ENCODE data around the gene MAG.

Gene MAG

DNA sequence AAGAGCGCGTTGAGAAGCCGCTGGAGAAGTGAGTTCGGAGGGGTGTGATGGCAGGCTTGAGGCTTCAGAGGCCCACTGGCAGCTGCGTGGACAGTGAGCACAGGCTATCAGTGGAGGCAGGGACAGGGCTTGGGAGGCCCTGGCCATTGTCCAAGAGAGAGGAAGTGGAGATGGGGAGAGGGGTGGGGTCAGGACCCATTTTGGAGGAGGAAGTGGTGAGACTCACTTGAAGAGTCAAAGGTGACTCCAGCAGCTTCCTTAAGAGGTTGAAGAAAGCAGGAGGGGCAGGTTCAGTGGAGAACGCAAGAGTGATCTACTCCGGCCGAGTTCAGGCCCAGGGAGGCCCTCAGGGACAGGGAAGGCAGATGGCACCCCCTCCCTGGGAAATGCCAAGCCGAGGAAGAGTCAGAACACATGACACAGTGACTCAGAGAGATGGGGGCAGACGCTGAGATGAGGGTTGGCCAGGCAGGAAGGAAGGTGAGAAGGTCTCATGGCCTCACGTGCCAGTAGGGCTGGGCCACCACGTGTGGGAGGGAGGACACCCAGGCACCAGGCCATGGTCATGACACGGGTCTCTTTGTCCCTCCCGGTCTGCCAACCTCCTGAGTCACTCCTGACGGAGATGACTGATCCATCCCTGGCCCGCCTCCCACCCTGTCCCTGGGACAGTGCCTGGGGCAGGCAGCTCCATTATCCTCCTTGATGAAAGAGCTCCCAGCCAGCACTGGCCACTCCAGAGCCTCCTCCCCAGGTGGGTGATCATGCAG is 26.9 kb downstream of the MAG start:
- no peak for DNase-seq (ENCODE audit: low spot score)

- no peak for DNase-seq (ENCODE audit: low spot score)
Observed at GRCh38 chr19:35320065-35320713, 28.2 kb downstream of the MAG start.

DNA sequence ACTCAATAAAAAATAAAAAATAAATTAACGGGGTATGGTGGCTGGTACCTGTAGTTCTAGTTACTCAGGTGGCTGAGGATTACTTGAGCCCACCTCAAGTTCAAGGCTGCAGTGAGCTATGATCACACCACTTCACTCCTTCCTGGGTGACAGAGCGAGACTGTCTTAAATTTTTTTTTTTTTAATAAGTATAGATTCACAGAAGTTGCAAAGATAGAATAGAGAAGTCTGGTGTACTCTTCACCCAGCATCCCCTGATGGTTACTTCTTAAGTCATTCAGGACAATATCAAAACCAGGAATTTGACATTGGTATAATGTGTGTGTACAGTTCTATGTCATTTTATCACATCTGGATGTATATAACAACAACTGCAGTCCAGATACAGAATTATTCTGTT is 29.3 kb downstream of the MAG start:
- DNase-seq (ENCODE audit: low spot score), result no peak

DNA sequence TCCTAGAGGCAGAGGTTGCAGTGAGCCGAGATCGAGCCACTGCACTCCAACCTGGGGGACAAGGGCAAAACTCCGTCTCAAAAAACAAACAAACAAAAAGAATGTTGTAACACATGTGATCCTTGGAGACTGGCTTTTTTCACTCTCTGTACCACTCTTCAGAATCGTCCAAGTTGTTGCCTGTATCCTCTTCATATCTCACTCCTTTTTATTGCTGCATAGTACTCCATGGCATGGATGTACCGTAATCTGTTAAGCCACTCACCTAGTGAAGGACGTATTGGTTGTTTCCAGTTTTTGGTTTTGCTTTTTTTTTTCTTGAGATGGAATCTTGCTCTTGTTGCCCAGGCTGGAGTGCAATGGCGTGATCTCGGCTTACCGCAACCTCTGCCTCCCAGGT is 30.1 kb downstream of the MAG start:
- no peak for DNase-seq (ENCODE audit: low spot score)

DNA sequence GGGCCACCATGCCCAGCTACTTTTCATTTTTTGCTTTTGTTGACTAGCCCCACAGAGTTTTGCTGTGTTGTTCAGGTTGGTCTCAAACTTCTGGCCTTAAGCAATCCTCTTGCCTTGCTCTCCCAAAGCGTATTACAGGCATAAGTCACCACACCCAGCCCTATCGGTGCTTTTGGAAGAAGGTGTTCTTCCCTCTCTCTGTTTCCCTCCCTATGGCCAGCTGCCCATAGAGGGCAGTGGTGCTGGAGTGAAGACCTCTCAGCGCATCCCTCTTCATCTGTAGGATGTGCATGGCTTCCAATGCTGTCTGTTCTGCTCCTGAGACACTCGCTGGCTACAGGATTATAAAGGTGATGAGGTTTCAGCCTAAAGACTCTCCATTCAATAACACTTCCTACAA is 35.7 kb downstream of the MAG start:
- DNase-seq (ENCODE audit: low spot score), result no peak

DNA sequence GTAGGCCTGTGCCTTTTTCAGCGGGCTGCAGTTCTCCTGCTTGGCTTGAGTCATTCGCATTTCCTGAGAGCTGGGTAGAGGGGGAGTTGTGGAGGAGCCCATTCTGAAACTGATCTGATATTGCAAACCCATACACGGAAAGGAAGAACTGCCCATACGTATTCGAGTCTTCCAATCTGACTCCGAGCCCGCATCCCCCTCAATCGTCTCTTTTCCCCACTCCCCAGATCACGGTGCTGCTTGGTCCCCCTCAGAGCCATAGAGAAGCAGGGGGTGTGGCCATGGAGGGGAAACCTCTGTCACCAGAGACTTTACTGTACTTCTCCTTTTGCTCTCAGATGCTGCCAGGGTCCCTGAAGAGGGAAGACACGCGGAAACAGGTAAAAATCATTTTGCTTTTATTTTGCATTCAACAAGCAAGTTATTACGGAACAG is 36.9 kb downstream of the MAG start, which contains the start of gene CD22:
Gene CD22, plus strand, starts transcription at position 337 of the 435 bp plus-strand sequence. CDS start 2,854 bp downstream, outside the sequence.
- no peak for DNase-seq (ENCODE audit: low spot score)

GRCh38 chr19:35329323-35329722 is 37.4 kb downstream of the MAG start:
- DNase-seq (ENCODE audit: low spot score), result no peak

- no peak for DNase-seq (ENCODE audit: low spot score)
Observed at GRCh38 chr19:35330475-35330874, 38.5 kb downstream of the MAG start.

DNA sequence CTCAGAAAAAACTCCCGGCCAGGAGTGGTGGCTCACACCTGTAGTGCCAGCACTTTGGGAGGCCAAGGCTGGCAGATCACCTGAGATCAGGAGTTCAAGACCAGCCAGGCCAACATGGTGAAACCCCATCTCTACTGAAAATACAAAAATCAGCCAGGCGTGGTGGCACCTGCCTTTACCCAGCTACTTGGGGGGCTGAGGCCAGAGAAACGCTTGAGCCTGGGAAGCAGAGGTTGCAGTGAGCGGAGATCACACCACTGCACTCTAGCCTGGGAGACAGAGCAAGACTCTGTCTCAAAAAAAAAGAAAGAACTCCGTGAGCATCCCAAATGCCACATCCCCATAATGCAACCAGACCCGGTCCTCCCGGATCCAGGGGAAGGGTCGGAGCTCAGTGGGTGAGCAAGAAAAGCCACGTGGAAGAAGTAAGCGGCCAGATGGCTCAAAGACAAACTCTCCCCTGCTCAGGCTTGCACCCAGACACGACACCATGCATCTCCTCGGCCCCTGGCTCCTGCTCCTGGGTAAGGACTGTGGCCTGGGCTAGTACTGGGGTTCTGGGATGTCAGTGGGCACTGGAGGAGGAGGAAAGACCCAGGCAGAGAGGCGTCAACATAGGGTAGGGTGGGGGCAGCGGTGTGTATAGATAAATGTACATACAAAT is 39.7 kb downstream of the MAG start:
- DNase-seq (ENCODE audit: low spot score), result no peak

GRCh38 chr19:35332817-35333216 is 40.9 kb downstream of the MAG start:
- DNase-seq (ENCODE audit: low spot score), result no peak

GRCh38 chr19:35334144-35334753 is 42.3 kb downstream of the MAG start:
- no peak for DNase-seq (ENCODE audit: low spot score)

- no peak for DNase-seq (ENCODE audit: low spot score)
Observed at GRCh38 chr19:35336166-35336955, 44.4 kb downstream of the MAG start.

DNA sequence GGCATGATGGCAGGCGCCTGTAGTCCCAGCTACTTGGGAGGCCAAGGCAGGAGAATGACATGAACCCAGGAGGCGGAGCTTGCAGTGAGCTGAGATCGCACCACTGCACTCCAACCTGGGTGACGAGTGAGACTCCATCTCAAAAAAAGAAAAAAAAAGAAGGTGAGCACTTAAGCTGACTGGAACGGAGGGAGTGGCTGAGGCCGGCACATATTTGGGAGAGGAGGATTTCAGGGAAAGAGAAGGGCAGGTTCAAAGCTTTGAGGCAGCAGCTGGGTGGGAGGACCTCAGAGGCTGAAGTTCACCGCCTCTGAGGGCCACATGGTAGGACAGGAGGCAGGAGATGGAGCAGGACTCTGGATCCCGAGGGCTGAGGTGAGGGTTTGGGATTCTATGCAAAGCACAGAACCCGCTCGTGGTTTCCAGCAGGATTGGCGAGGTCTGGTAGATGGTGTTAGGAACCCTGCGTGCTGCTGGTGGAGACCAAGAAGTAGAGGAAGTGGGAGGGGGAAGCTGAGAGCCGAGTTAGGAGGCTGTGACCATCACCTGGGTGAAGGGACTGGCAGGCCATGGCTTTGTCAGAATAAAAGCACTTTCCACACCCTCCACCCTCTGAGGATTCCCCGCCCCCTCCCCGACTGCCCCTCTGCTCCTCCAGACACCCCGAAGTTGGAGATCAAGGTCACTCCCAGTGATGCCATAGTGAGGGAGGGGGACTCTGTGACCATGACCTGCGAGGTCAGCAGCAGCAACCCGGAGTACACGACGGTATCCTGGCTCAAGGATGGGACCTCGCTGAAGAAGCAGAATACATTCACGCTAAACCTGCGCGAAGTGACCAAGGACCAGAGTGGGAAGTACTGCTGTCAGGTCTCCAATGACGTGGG is 45.4 kb downstream of the MAG start:
- DNase-seq (ENCODE audit: low spot score), result no peak

DNA sequence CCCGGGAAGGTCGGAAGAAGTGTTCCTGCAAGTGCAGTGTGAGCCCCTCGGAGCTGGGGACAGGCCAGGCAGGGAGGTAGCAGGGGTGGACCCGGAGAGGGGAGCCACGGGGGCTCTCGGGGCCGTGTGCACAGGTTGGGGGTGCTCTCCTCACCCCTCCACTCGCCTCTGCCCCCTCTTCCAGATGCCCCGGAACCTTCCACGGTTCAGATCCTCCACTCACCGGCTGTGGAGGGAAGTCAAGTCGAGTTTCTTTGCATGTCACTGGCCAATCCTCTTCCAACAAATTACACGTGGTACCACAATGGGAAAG is 46.0 kb downstream of the MAG start:
- DNase-seq (ENCODE audit: low spot score), result no peak

DNA sequence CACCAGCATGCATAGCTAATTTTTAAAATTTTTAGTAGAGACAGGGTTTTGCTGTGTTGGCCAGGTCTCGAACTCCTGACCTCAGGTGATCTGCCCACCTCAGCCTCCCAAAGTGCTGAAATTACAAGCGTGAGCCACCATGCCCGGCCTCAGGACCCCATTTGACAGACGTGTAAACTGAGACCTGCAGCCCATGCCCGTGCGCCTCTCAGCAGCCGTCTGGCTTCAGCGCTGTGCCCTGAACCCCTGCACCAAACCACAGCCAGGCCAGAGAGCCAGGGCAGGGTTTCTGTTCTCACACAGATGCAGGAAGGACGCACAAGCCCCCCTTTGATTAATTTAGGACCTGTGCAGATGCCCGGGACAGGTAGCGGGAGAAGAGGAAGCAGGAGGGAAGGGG is 48.5 kb downstream of the MAG start:
- no peak for DNase-seq (ENCODE audit: low spot score)

DNA sequence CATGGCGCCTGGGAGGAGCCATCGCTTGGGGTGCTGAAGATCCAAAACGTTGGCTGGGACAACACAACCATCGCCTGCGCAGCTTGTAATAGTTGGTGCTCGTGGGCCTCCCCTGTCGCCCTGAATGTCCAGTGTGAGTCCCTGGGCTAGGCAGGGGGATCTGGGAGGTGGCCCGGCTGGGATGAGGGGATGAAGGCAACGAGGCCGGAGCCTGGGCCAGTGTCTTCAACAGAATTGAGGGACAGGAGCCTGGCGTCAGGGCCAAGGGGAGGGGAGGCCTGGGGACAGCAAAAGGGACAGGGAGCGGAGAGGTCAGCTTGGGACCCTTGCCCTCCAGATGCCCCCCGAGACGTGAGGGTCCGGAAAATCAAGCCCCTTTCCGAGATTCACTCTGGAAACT is 49.0 kb downstream of the MAG start:
- no peak for DNase-seq (ENCODE audit: low spot score)

GRCh38 chr19:35341565-35342225 is 49.7 kb downstream of the MAG start:
- DNase-seq (ENCODE audit: low spot score), result no peak

DNA sequence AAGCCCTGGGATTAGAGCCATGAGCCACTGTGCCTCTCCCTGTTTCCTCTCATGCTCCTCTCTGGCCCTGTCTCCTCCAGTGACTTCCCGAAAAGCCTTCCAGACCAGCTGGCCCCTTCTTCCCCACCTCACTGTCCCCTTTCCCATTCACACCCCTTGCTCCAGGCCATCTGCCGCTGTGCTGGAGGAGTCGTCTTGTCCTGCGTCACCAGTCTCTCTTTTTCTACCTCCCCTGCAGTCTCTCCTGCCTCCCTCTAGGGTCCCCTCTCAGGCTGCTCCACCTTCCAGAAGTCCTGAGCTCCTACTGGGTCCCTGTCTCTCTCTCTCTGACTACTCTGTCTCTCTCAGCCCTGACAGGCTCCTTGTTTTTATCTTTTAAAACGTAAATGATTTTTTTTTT is 50.5 kb downstream of the MAG start:
- DNase-seq (ENCODE audit: low spot score), result no peak

DNA sequence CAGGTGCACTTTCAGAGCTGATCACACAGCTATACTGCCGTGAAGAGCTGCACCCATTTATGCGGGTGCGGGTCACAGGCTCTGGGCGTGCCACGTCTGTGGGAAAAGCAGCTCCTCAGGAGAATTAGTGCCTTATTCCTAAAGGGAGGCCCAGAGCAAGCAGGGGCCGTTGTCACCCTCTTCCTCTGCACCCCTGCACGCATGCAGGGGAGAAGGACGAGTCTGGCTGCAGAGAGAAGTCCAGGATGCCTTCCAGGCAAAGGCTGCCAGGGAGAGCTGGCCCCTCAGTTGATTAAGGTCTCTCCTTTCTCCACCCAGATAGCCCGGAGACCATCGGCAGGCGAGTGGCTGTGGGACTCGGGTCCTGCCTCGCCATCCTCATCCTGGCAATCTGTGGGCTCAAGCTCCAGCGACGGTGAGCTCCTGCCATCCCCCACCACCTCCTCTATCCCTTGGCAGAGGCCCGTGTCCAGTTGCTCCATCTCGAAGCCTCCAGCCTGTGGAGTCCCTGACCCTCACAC is 52.6 kb downstream of the MAG start:
- DNase-seq (ENCODE audit: low spot score), result peak; percentile 31

GRCh38 chr19:35345671-35346111 is 53.7 kb downstream of the MAG start:
- peak; percentile 38 for DNase-seq (ENCODE audit: low spot score)
